NCI-H345 treated with DMSO at 0.1 percent for 48 hours (cell line): ENCODE measurements around the gene BCL2A1.
A peak's percentile ranks its signal among the peaks of the same experiment; 100 is the strongest.
"Not testable (repeated sequence)": the region's sequence is repeated elsewhere in the genome, so short reads cannot be mapped to it uniquely, and the experiment has no call there.

ENCODE experiments used
- DNase-seq: peaks from one replicate; lab custom pipeline; 2025; ENCODE audit not compliant: unreplicated experiment; lab: John Stamatoyannopoulos, UW

Gene BCL2A1

GRCh38 chr15:79926116-79926515 is 44.9 kb downstream of the BCL2A1 start:
- not testable (repeated sequence) for DNase-seq

DNA sequence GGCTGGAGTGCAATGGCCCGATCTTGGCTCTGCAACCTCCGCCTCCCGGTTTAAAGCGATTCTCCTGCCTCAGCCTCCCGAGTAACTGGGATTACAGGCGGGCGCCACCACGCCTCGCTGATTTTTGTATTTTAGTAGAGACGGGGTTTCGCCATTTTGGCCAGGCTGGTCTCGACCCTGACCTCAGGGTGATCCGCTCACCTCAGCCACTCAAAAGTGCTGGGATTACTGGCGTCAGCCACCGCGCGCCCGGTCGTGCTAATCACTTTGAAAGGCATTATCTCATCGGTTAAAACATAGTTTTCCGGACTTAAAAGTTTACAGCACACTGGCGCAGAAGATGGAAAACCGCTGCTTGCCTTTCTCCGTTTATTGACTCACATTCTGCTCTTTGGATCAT is 46.6 kb downstream of the BCL2A1 start:
- DNase-seq, result no peak

GRCh38 chr15:79923515-79924169 is 47.4 kb downstream of the BCL2A1 start:
- DNase-seq, result peak; percentile 84

DNA sequence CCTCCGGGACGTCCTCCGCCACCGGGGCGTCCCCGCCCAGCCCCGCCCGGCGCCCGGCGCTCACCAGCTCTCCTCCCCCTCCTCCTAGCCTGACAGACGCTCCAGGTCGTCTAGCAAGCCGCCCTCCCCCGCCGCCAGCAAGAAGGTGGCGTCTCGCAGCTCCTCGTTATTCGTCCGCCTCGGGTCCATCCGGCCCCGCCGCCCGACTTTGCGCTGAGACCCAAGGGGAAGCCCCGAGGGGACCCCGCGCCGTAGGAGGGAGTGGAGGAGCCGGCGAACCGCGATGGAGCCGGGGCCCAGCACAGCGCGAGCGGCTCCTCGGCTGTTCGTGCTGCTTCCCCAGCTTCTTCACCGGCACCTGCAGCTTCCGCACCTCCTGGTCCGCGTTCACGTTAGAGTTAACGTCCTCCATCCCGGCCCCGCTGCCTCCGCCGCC is 47.9 kb downstream of the BCL2A1 start:
- no peak for DNase-seq

GRCh38 chr15:79922512-79923078 is 48.4 kb downstream of the BCL2A1 start:
- no peak for DNase-seq

- DNase-seq, result no peak
Measured at GRCh38 chr15:79919749-79920511, 51.1 kb downstream of the BCL2A1 start.

DNA sequence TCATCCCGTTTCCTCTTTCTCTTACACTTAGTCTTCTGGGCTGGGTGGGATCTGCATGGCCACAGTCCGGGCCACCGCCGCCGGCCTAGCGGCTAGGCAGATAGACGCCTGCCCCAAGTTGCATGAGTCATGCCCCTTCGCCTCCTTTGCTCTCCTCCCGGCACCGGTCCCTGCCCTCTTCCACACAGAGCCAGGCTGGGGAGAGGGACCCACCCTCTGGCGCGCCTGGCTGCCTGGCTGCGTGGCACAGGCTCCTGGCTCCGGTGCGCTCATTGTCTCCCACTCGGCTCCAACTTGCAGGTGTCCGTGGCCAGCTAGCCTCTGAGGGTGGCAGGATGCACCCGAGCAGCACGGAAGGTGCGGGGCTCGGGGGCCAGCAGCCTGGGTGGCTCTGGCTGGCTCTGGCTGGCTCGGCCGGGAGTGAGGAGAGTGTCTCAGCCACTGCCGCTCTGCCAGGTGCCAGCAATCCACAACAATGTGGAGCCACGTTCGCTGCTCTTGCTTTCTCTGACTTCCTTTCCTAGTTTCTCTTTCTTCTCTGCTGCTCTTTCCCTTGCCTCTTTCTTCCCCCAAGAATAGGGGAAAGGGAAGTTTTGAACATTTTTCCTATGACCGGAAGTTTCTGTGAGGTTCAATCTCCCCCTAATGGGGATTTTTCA is 51.8 kb downstream of the BCL2A1 start:
- DNase-seq, result no peak

DNA sequence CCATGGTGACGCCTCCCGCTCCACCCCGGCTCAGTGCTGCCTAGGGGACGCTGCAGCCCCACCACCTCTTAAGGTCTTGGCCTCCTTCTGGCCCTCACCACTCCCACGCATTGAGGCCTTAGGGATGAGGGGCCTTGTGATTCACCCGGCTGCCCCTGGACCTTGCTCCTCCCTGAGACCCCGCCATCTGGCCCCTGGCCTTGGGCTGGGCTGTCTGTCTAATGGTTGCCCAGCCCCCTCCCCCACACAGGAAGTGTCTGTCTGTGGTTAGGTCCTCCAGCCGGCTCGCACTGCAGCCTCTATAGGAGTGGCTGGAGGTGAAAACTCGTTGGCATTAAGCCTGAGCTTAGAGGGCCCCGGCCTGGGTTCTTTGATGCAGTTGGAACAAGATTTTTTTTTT is 52.7 kb downstream of the BCL2A1 start:
- DNase-seq, result no peak

GRCh38 chr15:79916502-79917132 is 54.4 kb downstream of the BCL2A1 start:
- no peak for DNase-seq

GRCh38 chr15:79915776-79916501 is 55.1 kb downstream of the BCL2A1 start:
- DNase-seq, result not testable (repeated sequence)

DNA sequence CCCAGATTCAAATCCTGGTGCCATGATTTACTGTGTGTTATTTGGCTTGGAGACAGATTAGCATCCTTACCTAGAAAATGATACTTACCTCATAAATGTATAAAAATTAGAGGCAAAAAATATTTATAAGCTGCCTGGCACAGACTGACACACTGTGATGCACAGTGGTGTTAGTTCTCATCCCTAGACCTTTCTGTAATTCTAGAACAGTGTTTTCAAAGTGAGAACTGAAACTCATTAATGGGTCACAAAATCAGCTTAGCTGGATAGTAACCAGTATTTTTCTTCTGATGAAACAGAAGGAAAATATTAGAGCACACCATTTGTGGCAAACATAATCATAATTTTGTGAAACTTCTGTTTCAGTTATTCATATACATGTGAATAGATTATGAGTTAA is 56.3 kb downstream of the BCL2A1 start:
- no peak for DNase-seq
